Urinary bladder (tissue), 4 donors: ENCODE measurements around the gene IPCEF1. TPM values are rescaled to one million over a fixed set of nuclear protein-coding genes. Genes with fewer than 3 reads are reported as not detected.

Experiments used
- DNase-seq: peaks from one replicate; pipeline ENCODE4 v3.0.0-alpha.2; 2015; ENCODE audit errors: extremely low spot score
- H3K27ac ChIP-seq: one replicate; pipeline ENCODE4 v1.5.1; 2013; ENCODE audit warnings: low read depth, mild to moderate bottlenecking, moderate library complexity
- H3K36me3 ChIP-seq: one replicate; pipeline ENCODE4 v1.6.1; 2013; ENCODE audit warnings: mild to moderate bottlenecking, moderate library complexity; ENCODE audit not compliant: insufficient read depth
- H3K4me1 ChIP-seq: one replicate; pipeline ENCODE4 v1.6.1; 2013; ENCODE audit warnings: mild to moderate bottlenecking, moderate library complexity; ENCODE audit not compliant: insufficient read depth
- H3K4me3 ChIP-seq: one replicate; pipeline ENCODE4 v1.5.1; 2013; ENCODE audit warnings: low read depth, low read length
- WGBS: extraction: QIAGEN DNeasy Blood & Tissue Kit; methylation state at CpG from one replicate; pipeline ENCODE4 v1.1.7; 2013; 5-methylcytosine and 5-hydroxymethylcytosine counted together
- polyA plus RNA-seq: library from polyadenylated mRNA; stranded (reverse); fragments of 200-250 nt; gene quantifications from one replicate; pipeline ENCODE4 v1.2.3, GENCODE V29; 2013
- total RNA-seq: library from RNA; depleted of rRNA; stranded (reverse); fragments of >200 nt; gene quantifications from one replicate; pipeline ENCODE4 v1.2.3, GENCODE V29; 2014
- donor health status: healthy with polysubstance abuse.
- donor health status: healthy.

IPCEF1 gene
- total and polyA plus RNA-seq, 2 donors, result 1.1 to 3.0 TPM

DNA sequence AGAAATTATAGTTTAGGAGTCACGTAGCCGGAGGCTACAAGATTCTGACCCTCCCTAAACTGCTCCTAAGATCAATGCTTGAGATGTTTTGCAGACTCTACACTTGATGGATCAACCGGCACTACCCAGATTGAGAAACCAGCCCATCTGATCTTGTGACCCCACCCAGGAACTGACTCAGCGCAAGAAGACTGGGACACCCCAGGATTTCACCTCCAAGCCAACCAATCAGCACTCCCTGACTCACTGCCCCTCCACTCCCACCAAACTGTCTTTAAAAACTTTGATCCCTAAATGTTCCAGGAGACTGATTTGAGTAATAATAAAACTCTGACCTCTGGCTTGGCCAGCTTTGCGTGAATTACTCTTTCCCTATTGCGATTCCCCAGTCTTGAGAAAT lies 217.8 kb downstream of the IPCEF1 start:
- H3K4me3 ChIP-seq, result no peak overlapping the region
- DNase-seq, result no peak
- no peaks in the 10 kb centered on the region for H3K4me1 ChIP-seq
- 93% methylated on average over 6 of the region's 6 CpGs for WGBS
- no peaks in the 10 kb centered on the region for H3K36me3 ChIP-seq
- H3K27ac ChIP-seq, result no peak overlapping the region

DNA sequence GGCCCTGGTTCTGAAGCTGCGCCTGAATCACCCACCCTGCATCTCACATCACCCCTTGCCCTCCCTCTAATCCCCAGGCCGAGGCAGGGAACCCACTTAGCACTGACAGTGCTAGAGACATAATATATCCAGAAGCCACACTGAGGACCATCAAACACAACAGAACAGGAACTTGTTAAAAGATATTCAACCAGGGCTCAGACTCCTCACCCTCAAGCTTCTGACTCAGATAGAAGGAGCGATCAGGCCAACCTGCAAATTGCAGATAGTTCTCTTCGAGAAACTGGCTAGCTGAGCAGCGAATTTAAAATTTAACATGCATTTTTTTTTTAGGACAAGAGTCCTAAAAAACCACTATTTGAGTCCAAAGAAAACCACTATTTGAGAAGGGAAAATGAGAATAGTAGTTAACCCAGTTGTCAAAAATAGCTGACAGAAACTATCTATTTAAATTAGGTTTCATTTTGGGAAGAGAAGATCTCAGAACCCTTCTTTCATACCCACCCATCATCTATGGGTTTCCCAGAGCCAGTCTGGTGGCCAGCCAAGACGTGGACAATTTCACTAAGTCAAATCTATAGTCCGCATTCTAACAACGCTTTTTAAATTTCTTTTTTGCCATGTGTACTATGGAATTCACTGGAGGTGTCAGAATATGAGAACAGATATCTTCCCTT lies 222.0 kb downstream of the IPCEF1 start:
- whole genome bisulfite sequencing, result 89% methylated on average over 8 of the region's 8 CpGs
- DNase-seq, result no peak
- Histone ChIP-seq H3K4me3 (no peak overlapping the region), H3K27ac (no peak overlapping the region), H3K36me3 (no peaks in the 10 kb centered on the region), H3K4me1 (no peaks in the 10 kb centered on the region)

DNA sequence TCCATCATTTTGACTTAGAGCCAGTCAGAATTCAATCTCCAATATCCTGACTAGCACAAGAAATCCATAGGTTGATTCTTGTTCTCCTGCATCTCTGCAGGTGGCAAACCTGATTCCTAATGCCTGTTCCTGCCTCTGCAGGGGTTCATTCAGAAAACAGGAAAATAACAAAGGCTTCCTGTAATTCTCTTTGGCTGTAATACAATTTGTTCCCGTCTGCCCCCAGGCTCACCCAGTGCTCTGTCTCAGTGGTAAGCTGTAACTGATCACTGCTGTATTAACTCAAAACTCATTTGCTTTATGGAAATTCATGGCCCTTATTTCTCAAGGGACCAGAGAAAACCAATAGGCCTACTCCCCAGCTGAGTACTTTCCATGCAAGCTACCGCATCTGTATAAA lies 228.9 kb downstream of the IPCEF1 start:
- WGBS, result 51% methylated on average over 2 of the region's 2 CpGs
- Histone ChIP-seq H3K36me3 (no peaks in the 10 kb centered on the region), H3K4me1 (no peaks in the 10 kb centered on the region), H3K4me3 (no peak overlapping the region), H3K27ac (no peak overlapping the region)
- peak; percentile 17 for DNase-seq

DNA sequence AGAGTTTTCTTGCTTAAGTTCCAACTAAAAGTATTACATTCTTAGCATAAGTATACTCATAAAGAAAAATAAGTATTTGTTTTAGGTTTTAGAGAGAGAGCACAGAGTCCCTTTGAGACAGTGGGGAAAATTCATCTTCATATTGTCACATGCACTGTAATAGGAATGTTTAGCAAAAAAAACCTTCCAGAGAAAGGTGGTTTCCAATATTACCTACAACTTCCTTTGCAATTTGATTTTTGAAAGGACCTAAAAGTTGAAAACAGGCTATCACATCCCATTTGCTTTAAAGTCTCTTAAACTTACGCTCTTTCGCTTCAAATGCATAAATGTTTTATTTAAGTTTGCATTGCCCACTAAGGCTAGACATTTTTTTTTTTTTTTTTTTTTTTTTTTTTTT lies 231.2 kb downstream of the IPCEF1 start:
- Histone ChIP-seq H3K4me3 (no peak overlapping the region), H3K36me3 (no peaks in the 10 kb centered on the region), H3K27ac (no peak overlapping the region), H3K4me1 (no peaks in the 10 kb centered on the region)
- 81% methylated on average over 2 of the region's 2 CpGs for WGBS
- DNase-seq, result no peak

DNA sequence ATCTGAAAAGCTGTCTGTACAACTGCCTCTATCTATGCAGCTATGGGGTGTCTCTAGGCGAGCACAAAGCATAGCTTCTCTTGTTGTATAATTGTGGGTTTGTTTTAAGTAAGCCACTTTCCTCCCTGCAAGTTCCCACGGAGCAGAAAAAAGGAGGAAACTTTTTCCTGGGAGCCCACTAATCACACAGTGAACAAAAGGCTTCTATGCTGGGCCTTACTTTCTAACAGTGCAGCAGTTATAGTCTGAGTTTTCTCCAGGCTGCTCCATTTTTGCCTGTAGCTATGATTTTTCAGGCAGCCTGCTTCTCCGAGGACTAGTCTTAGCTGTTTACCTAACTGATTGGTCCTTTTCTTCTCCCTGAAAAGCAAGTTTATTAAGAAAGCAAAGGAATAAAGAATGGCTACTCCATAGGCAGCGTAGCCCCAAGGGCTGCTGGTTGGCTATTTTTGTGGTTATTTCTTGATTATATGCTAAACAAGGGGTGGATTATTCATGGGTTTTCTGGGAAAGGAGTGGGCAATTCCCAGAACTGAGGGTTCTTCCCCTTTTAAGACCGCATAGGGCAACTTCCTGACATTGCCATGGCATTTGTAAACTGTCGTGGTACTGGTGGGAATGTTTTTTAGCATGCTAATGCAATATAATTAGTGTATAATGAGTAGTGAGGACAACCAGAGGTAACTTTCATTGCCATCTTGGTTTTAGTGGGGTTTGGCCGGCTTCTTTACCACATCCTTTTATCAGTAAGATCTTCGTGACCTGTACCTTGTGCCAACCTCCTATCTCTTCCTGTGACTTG lies 233.2 kb downstream of the IPCEF1 start:
- H3K4me3 ChIP-seq, result no peak overlapping the region
- DNase-seq, result peak; percentile 3
- H3K27ac ChIP-seq, result no peak overlapping the region
- no peaks in the 10 kb centered on the region for H3K36me3 ChIP-seq
- no peaks in the 10 kb centered on the region for H3K4me1 ChIP-seq
- 68% methylated on average over 8 of the region's 8 CpGs for WGBS

DNA sequence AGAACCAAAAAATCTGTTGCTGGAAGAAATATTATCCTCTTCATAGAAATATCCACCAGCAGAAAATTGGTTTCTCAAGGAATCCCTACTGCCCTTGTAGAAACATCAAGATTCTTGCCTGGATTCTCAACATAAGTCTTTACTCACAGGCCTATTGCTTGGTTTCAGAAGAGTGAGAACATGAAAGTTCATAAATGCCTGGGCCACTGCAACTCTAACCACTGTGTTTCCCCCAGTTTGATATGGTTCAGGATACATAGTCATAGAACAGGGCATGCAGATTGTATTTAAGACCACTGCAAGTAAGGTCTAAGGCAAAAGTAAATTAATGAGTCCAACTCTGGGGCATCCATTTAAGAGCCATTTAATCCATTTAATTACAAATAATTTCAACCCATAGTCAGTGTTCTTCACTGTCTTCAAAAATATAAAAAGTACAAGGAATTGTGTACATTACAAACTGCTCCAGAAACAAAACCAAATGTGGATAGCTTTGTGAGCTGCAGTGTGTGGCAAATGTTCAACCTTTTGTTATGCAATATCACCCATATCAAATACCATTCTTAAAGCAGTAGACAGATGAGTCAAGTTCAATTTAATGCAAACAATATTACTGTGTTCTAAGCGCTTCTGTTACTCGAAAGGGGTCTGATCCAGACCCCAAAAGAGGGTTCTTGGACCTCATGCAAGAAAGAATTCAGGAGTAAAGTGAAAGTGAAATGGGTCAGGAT lies 234.2 kb downstream of the IPCEF1 start:
- no peak overlapping the region for H3K27ac ChIP-seq
- 80% methylated on average over 2 of the region's 2 CpGs for WGBS
- H3K4me1 ChIP-seq, result no peaks in the 10 kb centered on the region
- no peak for DNase-seq
- H3K36me3 ChIP-seq, result no peaks in the 10 kb centered on the region
- H3K4me3 ChIP-seq, result no peak overlapping the region

DNA sequence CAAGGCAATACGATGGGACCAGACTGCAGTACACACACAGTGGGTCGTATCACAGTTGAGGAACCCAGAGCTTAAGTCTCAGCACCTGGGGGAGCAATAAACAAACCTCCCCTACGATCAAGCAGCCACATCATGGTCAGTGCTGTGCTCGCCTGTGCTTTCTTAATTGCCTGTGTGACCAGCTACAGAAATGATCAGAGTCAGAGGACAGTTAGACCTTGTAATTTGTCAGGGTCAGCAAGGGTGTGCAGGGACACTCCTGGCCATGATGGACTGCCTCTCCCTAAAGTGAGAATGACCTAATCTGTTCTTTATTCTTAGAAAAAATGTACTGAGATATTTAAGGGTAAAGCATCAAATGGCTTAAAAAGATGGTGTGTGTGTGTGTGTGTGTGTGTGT lies 239.1 kb downstream of the IPCEF1 start:
- DNase-seq, result no peak

DNA sequence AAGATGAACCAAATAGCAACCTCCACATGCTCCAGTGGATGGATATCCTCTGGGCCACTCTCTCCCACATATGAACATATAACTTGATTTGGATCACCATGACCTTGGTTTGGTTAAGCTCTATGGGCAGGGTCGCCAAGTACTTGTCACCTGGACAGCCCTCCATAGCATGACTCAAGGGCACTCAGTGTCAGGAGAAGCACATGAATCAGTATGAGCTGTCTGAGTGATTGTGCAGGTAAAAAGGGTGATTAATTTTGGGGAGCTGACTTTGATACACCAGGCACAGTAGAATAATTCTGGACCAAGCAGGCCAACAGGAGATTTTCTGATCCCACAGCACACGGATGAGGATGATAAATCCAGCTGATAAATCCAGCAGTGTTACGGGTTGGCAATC lies 243.2 kb downstream of the IPCEF1 start:
- 84% methylated on average over 3 of the region's 3 CpGs for WGBS

More for the DNA sequence above, 239.1 kb downstream of the IPCEF1 start:
- WGBS, result 58% methylated on average over 4 of the region's 4 CpGs
- Histone ChIP-seq H3K36me3 (no peaks in the 10 kb centered on the region), H3K4me3 (no peak overlapping the region), H3K27ac (no peak overlapping the region), H3K4me1 (no peaks in the 10 kb centered on the region)

DNA sequence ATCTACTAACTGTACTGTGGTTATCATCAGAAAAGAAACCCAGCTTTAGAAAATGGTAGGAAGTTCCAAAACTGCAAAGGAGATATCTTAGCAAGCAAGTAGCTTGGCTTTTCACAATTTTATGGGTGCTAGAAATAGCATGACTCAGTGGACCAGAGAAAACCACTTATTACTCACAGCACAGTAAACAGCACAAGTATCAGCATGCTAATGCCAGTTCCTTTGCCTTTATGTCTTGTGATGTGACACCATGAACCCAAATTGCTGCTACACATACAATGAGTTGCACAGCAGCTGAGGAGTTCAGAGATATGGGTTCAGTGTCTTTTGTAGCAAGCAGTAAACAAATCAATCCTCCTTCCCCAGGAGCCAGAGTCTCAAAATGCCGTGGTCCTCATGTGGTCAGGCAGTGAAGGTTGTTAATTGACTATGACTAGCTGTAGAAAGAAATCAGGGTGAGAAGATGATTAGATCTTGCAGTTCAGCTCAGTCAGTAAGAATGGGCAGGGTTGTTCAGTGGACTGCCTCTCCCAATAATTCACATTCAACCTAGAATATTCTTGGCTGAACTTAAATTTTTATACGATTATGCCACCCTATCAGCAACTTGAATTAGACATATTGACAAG lies 244.3 kb downstream of the IPCEF1 start:
- no peaks in the 10 kb centered on the region for H3K4me1 ChIP-seq
- no peaks in the 10 kb centered on the region for H3K36me3 ChIP-seq
- no peak overlapping the region for H3K4me3 ChIP-seq
- no peak overlapping the region for H3K27ac ChIP-seq
- DNase-seq, result no peak
- WGBS, result 80% methylated on average over 2 of the region's 2 CpGs

More for the DNA sequence above, 243.2 kb downstream of the IPCEF1 start:
- Histone ChIP-seq H3K27ac (no peak overlapping the region), H3K4me1 (no peaks in the 10 kb centered on the region), H3K36me3 (no peaks in the 10 kb centered on the region), H3K4me3 (no peak overlapping the region)
- no peak for DNase-seq

DNA sequence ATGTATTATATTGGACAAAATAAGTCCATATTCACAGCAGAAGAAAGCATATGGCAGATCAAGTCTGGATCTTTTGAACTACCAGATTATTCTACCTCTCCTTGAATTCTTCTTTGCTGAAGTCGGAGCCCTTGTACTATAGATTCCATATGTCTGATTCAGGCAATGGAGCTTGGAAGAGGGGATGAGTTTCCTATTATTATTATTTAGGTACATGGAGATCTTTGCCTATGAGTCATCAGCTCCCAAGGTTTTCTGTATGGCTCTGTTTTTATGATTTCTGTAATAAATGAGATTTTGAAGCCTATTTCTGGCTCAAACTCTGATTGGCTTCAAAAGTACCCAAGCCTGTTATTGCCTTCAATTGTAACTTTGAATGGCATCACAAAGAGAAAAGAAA lies 245.6 kb downstream of the IPCEF1 start:
- 91% methylated on average over 1 of the region's 1 CpG for WGBS
- no peak overlapping the region for H3K27ac ChIP-seq
- no peaks in the 10 kb centered on the region for H3K36me3 ChIP-seq
- no peak for DNase-seq
- H3K4me1 ChIP-seq, result no peaks in the 10 kb centered on the region
- H3K4me3 ChIP-seq, result no peak overlapping the region

DNA sequence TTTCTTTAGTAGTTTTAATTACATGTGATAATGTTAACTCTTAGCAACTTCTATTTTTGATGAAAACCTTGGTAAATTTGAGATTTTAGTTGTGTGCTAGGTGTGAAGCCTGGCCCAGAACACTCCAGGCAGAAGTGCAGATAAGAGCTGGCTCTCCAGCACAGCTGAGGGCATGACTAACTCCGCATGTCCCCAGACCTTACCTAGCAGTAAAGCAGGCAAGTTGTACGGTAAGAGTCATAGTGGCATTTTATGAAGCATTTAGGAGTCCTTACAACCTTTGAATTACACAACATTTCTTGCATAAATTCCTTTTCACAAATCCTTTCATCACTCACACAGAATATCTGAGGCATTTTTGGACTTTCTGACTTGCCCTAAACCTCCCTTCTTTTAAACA lies 250.4 kb downstream of the IPCEF1 start:
- DNase-seq, result no peak
- 88% methylated on average over 2 of the region's 2 CpGs for WGBS
- H3K36me3 ChIP-seq, result no peaks in the 10 kb centered on the region

More for the DNA sequence above, 250.4 kb downstream of the IPCEF1 start:
- Histone ChIP-seq H3K4me3 (no peak overlapping the region), H3K4me1 (no peaks in the 10 kb centered on the region), H3K27ac (no peak overlapping the region)
